Measurements from ENCODE around the gene OXCT1. TPM values are rescaled to one million over a fixed set of nuclear protein-coding genes. Genes with fewer than 3 reads are reported as not detected.

Gene OXCT1
- total and polyA plus RNA-seq, 2 of the 13 experiments (the other 11 are each of a cell fraction or from before 2014, with no cell fraction given), result 0.92 to 4.7 TPM

DNA sequence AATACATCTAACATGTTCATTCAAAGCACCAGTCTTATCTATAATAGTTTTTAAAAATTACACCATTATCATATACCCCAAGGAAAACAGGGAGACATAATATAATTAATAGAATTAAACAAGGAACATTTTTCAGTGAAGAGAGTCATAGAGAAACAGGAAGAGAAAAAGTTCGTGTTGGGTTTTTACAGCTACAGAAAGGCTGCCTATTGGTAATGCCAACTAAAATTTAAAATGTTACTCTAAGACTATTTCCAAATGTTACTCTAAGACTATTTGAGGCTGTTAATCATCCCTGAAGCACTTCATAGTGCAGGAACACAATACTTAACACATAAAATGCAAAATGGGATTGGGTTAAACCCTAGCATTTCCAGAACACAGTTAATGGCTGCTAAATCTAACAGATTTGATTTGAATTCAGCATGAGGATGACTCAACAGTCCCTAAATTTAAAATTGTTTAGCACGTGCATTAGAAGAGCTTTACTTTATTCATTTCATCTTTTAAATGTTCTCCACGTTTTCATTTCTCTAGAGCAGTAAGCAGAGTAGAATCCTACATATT is 54.5 kb downstream of the OXCT1 start:
- ChIA-PET CTCF (ENCODE audit: low intra/inter-chr PET ratio, low total read pairs) (no interaction called here), POLR2A (no interaction called here)
- no peaks in the 10 kb centered on the region for H3K79me2 ChIP-seq (ENCODE audit: insufficient read depth, low read length)
- H3K27ac ChIP-seq (ENCODE audit: extremely low read length, insufficient read depth, low read length), result no peak overlapping the region
- WGBS (ENCODE audit: low lambda C conversion rate), result 26% methylated on average over 3 of the region's 3 CpGs
- no peaks in the 10 kb centered on the region for H3K36me3 ChIP-seq (replicated peaks in 1 of 2; ENCODE audit: control insufficient read depth in 1 of 2, insufficient read depth in 2 of 2, low read length in 2 of 2)
- no peaks in the 10 kb centered on the region for H4K20me1 ChIP-seq (ENCODE audit: insufficient read depth, low read length)
- H3K4me2 ChIP-seq (ENCODE audit: low read depth, low read length), result no peak overlapping the region
- in situ Hi-C loops (cut with HindIII; ENCODE audit: extremely low pct_ligation_motif_present, low pct_unique_long_range_greater_than_20kb) (no loop called here), intact Hi-C loops (cut with micrococcal nuclease; ENCODE audit: unreplicated experiment) (loop anchor here (1.0 kb wide), 1 partner anchor 11 kb away; no protein-coding TSS in a partner anchor)
- ATAC-seq (no peak), FAIRE-seq (no peak), DNase-seq (ENCODE audit: low spot score) (no peak)
- no peak overlapping the region for H3K4me3 ChIP-seq (replicated peaks in 1 of 3; ENCODE audit: insufficient read depth in 1 of 3, low read depth in 2 of 3, low read length in 3 of 3)
- no peak overlapping the region for H2AFZ ChIP-seq (ENCODE audit: low read length)
- no peaks in the 10 kb centered on the region for H3K4me1 ChIP-seq (ENCODE audit: insufficient read depth, low read length)
- BruUV-seq (replicated peaks), result no TSS peak
- H3K9ac ChIP-seq (ENCODE audit: insufficient read depth, low read depth, low read length), result no peak overlapping the region
- TF ChIP-seq FLYWCH1 (CRISPR knock-in tag; IDR thresholded peaks at IDR 0.05) (no peak), ZGPAT (CRISPR knock-in tag; IDR thresholded peaks at IDR 0.05) (no peak), SP2 (CRISPR knock-in tag; IDR thresholded peaks at IDR 0.05) (no peak), KLF13 (CRISPR knock-in tag; IDR thresholded peaks at IDR 0.05) (no peak), FOXA1 (IDR thresholded peaks at IDR 0.05) (no peak), FOXA1 (CRISPR knock-in tag; IDR thresholded peaks at IDR 0.05) (no peak), DNMT1 (CRISPR knock-in tag; IDR thresholded peaks at IDR 0.05) (no peak), SRSF1 (optimal IDR thresholded peaks at IDR 0.05; ENCODE audit: low read depth, low read length) (no peak), ZNF549 (CRISPR knock-in tag; IDR thresholded peaks at IDR 0.05) (no peak), ZNF230 (CRISPR knock-in tag; IDR thresholded peaks at IDR 0.05) (no peak), MBD4 (IDR thresholded peaks at IDR 0.05; ENCODE audit: borderline replicate concordance, low read length) (no peak), RELA (CRISPR knock-in tag; IDR thresholded peaks at IDR 0.05) (no peak), SMYD3 (CRISPR knock-in tag; IDR thresholded peaks at IDR 0.05) (no peak), IRX3 (CRISPR knock-in tag; IDR thresholded peaks at IDR 0.05; ENCODE audit: borderline replicate concordance, low read depth) (no peak), ZBTB8A (CRISPR knock-in tag; IDR thresholded peaks at IDR 0.05; ENCODE audit: borderline replicate concordance, low read depth) (no peak), ZNF44 (CRISPR knock-in tag; IDR thresholded peaks at IDR 0.05) (no peak), GTF2F1 (IDR thresholded peaks at IDR 0.05; ENCODE audit: low read length) (no peak), ZNF430 (CRISPR knock-in tag; IDR thresholded peaks at IDR 0.05) (no peak)
- TF ChIP-seq, protein P1, sequence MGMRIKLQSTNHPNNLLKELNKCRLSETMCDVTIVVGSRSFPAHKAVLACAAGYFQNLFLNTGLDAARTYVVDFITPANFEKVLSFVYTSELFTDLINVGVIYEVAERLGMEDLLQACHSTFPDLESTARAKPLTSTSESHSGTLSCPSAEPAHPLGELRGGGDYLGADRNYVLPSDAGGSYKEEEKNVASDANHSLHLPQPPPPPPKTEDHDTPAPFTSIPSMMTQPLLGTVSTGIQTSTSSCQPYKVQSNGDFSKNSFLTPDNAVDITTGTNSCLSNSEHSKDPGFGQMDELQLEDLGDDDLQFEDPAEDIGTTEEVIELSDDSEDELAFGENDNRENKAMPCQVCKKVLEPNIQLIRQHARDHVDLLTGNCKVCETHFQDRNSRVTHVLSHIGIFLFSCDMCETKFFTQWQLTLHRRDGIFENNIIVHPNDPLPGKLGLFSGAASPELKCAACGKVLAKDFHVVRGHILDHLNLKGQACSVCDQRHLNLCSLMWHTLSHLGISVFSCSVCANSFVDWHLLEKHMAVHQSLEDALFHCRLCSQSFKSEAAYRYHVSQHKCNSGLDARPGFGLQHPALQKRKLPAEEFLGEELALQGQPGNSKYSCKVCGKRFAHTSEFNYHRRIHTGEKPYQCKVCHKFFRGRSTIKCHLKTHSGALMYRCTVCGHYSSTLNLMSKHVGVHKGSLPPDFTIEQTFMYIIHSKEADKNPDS (CRISPR knock-in tag; IDR thresholded peaks at IDR 0.05), result no peak
- no peaks in the 10 kb centered on the region for H3K9me3 ChIP-seq (ENCODE audit: low read length)
- H3K27me3 ChIP-seq (ENCODE audit: control insufficient read depth in 1 of 2, insufficient read depth in 2 of 2, low read length in 2 of 2), result no peaks in the 10 kb centered on the region
